DMS153 treated with DMSO at 0.1 percent for 48 hours (cell line): ENCODE results near the gene TMEM203.

Source experiments
- DNase-seq: peaks from one replicate; lab custom pipeline; 2025; ENCODE audit not compliant: unreplicated experiment; lab: John Stamatoyannopoulos, UW

TMEM203 gene

DNA sequence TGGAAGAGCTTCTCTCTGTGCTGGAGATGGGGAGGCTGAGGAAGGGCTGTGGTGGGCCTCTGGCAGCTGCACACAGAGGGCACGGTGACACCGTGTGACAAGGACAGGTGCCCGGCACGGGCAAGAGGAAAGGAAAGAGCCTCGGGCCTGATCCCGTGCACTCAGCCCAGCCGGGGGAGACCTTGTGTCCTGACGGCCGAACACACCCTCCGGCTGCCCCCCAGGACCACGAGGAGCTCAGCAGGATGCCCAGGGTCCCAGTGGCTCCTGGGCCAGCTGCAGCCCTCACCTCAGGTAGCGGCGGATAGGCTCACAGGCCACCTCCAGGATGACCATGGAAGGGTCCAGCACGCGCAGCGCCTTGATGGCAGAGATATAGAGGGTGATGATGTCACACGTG is 22.6 kb downstream of the TMEM203 start:
- no peak for DNase-seq

- DNase-seq, result no peak
These were observed 23.8 kb downstream of the TMEM203 start for GRCh38 chr9:137181680-137182079.

DNA sequence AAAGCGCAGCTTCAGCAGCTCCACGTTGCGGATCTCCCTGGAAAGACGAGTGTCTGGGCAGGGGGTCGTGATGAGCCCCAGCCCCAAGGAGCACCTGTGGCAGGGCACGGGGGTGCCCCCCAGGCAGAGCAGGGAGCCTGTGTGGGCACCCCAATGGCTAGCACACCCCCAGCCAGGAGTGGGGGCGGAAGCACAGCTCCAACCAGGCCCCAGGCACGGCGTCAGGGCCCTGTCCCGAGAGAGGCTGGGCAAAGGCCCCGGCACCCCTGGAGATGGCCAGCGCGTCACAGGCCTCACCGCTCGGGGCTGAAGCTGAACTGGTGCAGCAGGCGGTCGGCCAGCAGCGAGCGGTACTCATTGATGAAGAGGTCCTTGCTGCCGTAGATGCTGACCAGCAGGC is 25.0 kb downstream of the TMEM203 start:
- no peak for DNase-seq

DNA sequence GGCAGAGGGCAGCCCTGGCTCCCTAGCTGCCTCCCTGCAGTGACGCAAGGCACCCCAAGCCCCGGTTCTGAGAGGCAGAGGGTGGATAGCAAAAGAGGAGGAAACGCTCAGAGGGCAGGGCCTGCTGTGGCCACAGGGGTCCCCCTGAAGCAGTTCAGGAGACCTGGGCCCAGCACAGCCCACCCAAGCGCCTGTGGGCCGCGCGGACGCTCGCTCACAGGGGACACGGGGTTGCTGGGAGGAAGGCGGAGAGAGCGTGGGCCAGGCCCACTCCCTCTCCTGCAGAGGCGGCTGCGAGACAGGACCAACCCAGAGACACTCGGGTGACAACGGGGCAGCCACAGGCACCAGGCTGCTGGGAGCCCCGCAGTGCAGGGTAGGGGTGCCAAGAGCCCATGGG is 25.7 kb downstream of the TMEM203 start:
- no peak for DNase-seq

DNA sequence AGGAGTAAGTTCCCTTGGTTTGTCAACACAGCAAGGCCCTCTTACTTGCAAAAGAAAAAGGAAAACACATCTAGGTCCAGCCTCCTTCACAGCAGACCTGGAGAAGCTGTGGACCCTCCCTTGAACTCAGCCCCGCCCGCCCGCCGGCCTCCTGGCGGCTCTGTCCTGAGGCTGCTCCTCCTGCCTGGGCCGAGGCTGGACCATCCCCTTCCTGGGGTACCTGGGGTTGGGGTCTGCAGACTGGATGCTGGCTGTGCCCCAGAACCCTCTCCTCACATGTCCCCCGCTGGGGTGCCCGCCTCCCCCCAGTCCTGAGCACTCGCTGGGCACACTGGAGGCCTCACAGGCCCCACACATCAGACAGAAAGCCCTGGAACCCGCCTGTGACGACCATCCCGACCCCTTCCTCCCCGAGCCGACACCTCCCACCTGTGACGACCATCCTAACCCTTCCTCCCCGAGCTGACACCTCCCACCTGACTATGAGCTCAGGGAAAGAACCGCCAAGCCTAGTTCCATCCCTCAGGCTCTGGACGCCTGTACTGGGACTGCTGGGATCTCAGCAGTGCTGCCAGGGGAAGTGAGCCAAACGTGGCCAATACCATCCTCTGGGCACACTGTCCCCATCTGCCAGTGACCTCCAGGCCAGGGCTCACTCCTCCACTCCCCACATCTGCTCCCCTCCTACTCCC is 26.4 kb downstream of the TMEM203 start:
- no peak for DNase-seq

DNA sequence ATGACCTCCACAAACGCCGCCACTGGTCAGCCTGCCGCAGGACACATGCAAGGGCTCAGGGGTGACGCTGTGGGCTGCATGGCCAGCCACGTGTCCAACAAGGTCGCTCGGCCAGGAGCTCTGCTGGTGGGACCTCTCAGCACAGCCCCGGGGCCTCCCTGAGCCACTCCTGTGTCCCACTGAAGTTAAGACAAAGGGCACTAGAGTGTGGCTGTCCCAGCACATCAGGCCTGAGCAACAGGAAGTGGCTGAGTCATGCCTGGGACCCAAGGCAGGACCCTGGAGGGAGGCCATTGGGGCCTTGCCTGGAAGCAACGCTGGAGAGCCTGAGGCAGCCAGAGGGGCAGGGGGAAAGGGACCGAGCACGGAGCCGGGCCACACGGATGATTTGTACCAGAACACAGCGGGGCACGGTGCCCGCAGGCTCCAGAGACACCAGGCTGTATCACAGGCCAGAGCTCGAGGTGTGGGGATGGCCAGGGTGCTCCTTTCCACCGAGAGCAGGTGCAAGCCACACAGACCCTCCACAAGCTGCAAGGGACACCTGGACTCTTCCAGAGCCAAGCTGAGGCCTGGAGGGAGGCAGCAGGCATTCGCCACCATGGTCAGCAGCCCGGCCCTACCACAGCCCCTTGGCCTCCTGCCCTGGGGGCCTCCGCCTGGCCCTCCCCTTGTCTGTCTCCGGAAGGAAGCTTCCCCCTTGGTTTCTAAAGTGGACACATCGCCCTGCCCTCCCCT is 27.1 kb downstream of the TMEM203 start:
- DNase-seq, result no peak

DNA sequence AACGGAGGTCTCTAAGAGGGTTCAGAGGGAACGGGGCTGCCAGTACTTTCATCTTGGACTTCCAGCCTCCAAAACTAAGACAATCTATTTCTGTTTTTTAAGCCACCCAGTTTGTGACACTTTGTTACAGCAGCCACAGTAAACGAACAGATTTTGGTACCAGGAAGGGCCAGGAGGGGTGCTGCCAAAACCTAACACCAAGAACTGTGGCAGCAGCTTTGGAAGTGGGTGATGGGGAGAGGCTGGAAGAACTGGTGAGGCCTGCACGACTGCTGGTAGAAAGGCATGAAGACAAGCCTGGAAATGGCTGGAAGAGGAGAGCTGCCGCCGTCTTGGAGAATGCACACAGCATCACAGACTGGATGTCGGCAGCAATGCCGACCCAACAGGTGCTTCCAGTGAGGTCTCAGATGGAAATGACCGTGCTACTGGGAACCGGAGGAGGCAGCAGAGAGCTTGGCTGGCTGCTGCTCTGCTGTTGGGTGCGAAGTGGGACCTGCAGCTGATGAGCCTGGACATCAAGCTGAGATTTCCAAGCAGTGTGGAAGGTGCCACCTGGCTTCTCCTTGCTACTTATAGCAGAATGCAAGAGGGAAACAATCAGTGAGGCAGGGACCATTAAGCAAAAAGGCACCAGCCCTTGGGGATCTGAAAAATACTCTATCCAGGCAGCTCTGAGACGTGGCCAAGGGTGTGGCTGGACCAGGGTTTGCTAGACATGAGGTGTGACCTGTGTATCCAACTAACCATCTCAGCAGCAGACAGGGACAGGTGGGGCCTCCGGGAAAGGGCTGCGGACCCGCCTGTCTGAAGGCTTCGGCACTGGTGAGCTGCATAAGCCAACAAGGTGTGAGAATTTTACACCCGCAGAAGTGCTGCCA is 28.9 kb downstream of the TMEM203 start:
- no peak for DNase-seq

- DNase-seq, result no peak
These were observed 30.0 kb downstream of the TMEM203 start for GRCh38 chr9:137175345-137175961.

GRCh38 chr9:137174722-137175293 is 30.6 kb downstream of the TMEM203 start:
- DNase-seq, result no peak

- DNase-seq, result no peak
These were observed 31.4 kb downstream of the TMEM203 start for GRCh38 chr9:137173796-137174664.

GRCh38 chr9:137172901-137173795 is 32.3 kb downstream of the TMEM203 start:
- no peak for DNase-seq

DNA sequence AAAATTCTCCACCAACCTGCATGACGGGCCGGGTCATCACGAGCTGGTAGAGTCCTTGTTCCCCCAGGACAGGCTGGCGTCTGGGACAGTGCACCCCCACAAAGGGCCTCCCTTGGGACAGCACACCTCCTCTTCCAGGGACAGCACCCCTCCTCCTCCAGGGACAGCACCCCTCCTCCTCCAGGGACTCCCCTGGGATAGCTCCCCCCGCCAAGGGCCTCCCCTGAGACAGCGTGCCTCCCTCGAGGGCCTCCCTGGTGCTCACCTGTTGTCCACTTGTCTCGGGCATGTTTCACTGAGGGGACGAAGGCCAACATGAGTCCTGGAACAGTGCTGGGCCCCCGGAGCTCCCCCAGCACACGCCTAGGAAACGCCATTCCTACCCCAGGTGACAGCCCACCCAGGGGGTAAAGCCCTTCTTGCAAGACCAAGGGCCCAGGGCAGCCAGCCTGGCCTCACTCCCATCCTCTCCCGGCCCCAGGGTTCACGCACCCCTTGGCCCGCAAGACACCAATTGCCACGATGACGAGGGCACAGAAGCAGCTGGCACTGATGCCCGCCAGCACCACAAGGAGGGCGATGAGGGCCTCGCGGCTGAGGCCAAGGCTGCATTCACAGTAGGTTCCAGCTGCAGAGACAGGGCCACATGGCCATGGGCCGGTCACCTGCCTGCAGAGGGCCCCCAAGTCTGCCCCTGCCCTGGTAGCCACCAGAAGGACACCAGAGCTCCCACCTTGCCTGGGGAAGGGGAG is 34.1 kb downstream of the TMEM203 start:
- no peak for DNase-seq

- DNase-seq, result no peak
These were observed 34.8 kb downstream of the TMEM203 start for GRCh38 chr9:137170486-137171148.

- no peak for DNase-seq
These were observed 35.5 kb downstream of the TMEM203 start, which contains the start of gene LRRC26 for GRCh38 chr9:137169896-137170358. TSS of gene LRRC26 (minus strand) at chr9:137170051. CDS start at chr9:137169943, 108 bp downstream.

DNA sequence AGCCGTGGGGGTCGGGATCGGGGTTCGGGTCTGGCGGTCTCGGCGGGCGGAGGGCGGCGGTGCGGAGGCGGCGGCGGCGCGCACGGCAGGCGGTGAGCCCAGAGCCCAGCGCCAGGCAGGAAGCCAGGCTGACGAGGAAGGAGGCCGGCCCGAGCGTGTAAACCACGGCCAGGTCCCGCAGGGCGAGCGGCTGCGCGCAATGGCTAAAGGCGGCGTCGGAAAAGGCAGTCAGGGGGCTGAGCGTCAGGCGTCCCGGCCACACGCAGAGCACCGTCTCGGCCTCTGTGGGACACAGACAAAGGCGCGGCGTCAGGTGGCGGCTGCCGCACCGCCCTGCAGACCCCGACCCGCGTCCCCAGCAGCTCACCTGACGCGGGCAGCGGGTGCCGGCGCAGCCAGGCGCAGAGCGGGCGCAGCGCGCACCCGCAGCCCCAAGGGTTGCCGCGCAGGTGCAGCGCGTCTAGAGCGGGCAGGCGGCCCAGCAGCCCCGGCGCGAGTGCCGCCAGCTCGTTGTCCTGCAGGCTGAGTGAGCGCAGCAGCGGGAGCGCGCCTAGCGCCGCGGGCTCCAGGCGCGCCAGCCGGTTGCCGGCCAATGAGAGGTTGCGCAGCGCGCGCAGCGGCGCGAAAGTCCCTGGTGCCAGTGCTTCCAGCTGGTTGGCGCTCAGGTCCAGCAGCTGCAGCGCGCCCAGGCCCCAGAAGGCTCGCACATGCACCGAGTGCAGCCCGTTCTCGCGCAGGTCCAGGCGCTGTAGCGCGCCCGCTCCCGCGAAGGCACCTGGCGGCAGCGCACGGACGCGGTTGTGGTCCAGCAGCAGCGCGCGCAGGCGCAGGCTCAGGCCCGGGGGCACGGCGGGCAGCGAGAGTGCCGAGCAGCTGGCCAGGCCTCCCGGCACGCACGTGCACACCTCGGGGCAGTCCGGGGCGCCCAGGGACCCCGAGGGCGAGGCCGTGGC is 36.3 kb downstream of the TMEM203 start:
- DNase-seq, result peak; percentile 64

DNA sequence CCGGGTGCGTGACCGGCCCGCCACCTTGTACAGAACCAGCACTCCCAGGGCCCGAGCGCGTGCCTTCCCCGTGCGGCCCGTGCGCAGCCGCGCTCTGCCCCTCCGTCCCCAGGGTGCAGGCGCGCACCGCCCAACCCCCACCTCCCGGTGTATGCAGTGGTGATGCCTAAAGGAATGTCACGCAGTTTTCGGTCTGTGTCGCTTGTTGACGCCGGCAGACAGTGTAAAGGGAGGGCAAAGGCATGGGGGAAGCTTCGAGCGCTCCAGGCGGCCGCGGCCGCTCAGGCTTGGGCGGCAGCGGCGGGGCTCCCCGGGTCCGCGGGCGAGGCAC is 36.9 kb downstream of the TMEM203 start:
- no peak for DNase-seq
